Measurements from ENCODE around the gene UNC5B. TPM values are rescaled to one million over a fixed set of nuclear protein-coding genes. Genes with fewer than 3 reads are reported as not detected.

The UNC5B gene
- total and polyA plus RNA-seq, 12 donors, result 2.0 to 27.0 (median 8.8) TPM

DNA sequence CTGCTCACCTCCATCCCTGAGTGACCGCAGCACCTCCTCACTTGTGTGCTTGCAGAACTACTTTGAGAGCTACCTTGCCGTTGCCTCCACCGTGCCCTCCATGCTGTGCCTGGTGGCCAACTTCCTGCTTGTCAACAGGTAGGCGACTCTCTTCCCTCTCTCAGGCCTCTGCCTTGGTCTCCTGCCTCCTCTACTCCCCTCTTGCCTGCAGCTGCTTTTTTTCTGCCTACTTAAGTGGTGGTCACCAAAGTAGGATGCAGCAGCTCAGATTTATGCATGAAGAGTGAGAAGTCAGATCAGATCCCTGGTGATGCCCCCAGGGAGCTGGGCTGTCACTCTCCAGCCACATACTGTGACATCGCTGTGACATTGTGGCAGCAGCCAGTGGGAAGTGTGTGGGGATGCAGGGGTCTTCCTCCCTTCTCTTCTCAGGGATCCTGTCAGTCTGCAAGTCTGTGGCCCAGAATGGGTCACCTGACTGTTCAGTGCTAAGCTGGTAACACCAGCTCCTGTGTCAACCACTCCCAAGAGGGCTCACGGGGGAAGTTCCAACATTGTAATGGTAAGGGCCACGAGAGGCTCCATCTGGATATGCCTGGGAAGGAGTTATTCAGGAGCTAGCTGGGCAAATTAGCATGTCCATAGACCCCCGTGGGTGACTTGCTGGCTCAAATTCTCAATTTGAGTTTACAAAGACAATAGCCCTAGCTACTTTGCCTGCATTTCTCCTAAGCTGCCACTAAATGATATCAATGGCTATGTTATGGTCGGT lies 132.0 kb downstream of the UNC5B start:
- intact Hi-C loops (cut with DNase I), result no loop called here
- DNase-seq, result no peak
- WGBS, 4 donors, result 86 to 91% (median 89%) methylated on average over 8 to 9 of the region's 9 CpGs
- Histone ChIP-seq H3K4me1 (replicated peaks in 1 of 2) (no peaks in the 10 kb centered on the region), H3K9me3 (replicated peaks in 1 of 3) (no peaks in the 10 kb centered on the region), H3K27ac (peak overlapping the region in 1 of 5 donors; percentile 45), H3K27me3 (no peaks in the 10 kb centered on the region), H3K4me3 (no peak overlapping the region), H3K36me3 (replicated peaks in 1 of 2) (no peaks in the 10 kb centered on the region)
- TF ChIP-seq CTCF (IDR thresholded peaks at IDR 0.05), result no peak
- no peak for TF ChIP-seq POLR2A (IDR thresholded peaks at IDR 0.05)

- Histone ChIP-seq H3K36me3 (replicated peaks in 1 of 2) (no peaks in the 10 kb centered on the region), H3K4me1 (replicated peaks in 1 of 2) (no peaks in the 10 kb centered on the region), H3K27me3 (no peaks in the 10 kb centered on the region), H3K9me3 (replicated peaks in 1 of 3) (no peaks in the 10 kb centered on the region), H3K27ac (no peak overlapping the region), H3K4me3 (no peak overlapping the region)
- intact Hi-C loops (cut with DNase I), result no loop called here
- 67 to 83% (median 78%) methylated on average over 3 of the region's 3 CpGs for WGBS, 4 donors
- no peak for TF ChIP-seq CTCF (IDR thresholded peaks at IDR 0.05)
- TF ChIP-seq POLR2A (IDR thresholded peaks at IDR 0.05), result no peak
- no peak for DNase-seq
These were observed 132.7 kb downstream of the UNC5B start for GRCh38 chr10:71344993-71345480.

DNA sequence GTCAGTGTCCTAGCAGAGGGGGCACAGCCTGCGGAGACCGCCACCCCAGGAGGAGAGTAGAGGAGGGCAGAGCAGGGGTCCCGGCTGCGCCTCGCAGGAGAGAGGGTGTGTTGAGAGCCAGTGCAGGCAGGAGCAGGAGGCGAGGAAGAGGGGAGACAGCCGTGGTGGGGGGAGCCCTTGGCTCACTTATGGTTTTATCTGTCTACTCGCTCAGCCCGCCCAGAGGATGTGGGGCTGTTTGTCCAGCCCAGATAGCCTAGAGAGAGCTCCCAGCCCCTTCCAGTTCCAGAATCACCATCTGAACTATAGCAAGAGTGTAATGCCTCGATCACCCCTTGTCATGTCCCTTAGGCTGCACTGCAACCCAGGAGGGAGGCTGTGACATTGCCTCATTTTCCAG lies 133.3 kb downstream of the UNC5B start:
- Histone ChIP-seq H3K27ac (no peak overlapping the region), H3K27me3 (no peaks in the 10 kb centered on the region), H3K4me3 (no peak overlapping the region), H3K9me3 (replicated peaks in 1 of 3) (no peaks in the 10 kb centered on the region), H3K36me3 (replicated peaks in 1 of 2) (no peaks in the 10 kb centered on the region), H3K4me1 (replicated peaks in 1 of 2) (no peaks in the 10 kb centered on the region)
- no peak for DNase-seq
- intact Hi-C loops (cut with DNase I), result no loop called here
- 80 to 86% (median 82%) methylated on average over 9 to 10 of the region's 10 CpGs for WGBS, 4 donors
- no peak for TF ChIP-seq POLR2A (IDR thresholded peaks at IDR 0.05)

DNA sequence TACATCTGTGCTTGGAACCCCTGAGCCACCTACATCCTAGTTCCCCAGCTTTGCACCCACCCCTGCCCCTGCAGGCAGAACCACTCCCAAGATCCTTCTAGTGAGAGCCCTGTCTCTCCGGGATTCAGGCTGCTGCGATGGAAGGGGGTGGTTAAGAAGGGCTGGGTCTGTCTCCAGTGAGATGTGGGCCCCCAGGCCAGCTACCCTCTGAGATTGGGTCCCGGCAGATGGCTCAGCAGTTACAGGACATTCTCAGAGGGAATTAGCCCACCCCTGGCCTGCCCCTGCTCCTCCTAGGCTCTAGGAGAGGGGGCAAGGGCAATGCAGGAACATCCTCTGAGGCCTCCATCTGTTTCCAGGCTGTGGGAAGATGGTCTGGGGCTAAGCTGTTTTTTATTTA lies 134.4 kb downstream of the UNC5B start:
- H3K27me3 ChIP-seq, result no peaks in the 10 kb centered on the region
- no peaks in the 10 kb centered on the region for H3K36me3 ChIP-seq (replicated peaks in 1 of 2)
- H3K27ac ChIP-seq, result no peak overlapping the region
- H3K9me3 ChIP-seq (replicated peaks in 1 of 3), result no peaks in the 10 kb centered on the region
- intact Hi-C loops (cut with DNase I), result no loop called here
- H3K4me1 ChIP-seq (replicated peaks in 1 of 2), result no peaks in the 10 kb centered on the region
- no peak overlapping the region for H3K4me3 ChIP-seq
- WGBS, 4 donors, result 60 to 100% (median 83%) methylated on average over 1 to 3 of the region's 3 CpGs
- no peak for DNase-seq
- no peak for TF ChIP-seq POLR2A (IDR thresholded peaks at IDR 0.05)
- TF ChIP-seq CTCF (IDR thresholded peaks at IDR 0.05), result no peak
